ENCODE measurements around the gene LACRT.

The LACRT gene

GRCh38 chr12:54603173-54603814, 31.4 kb downstream of the LACRT start:
- no peak for FAIRE-seq

GRCh38 chr12:54602661-54603060, 32.0 kb downstream of the LACRT start:
- FAIRE-seq (no peak), DNase-seq (ENCODE audit: insufficient read length, low spot score) (no peak)

More at GRCh38 chr12:54603173-54603814, 31.4 kb downstream of the LACRT start:
- DNase-seq (ENCODE audit: insufficient read length, low spot score), result peak; percentile 78

- DNase-seq (ENCODE audit: insufficient read length, low spot score) (no peak), FAIRE-seq (no peak)
These were observed 32.9 kb downstream of the LACRT start for GRCh38 chr12:54601841-54602240.

- FAIRE-seq, result no peak
- no peak for DNase-seq (ENCODE audit: insufficient read length, low spot score)
These were observed 35.7 kb downstream of the LACRT start for GRCh38 chr12:54598970-54599369.

GRCh38 chr12:54596526-54596946, 38.2 kb downstream of the LACRT start:
- FAIRE-seq, result no peak
- DNase-seq (ENCODE audit: insufficient read length, low spot score), result peak; percentile 60

GRCh38 chr12:54595471-54595870, 39.2 kb downstream of the LACRT start:
- no peak for FAIRE-seq
- DNase-seq (ENCODE audit: insufficient read length, low spot score), result no peak

GRCh38 chr12:54593725-54594124, 41.0 kb downstream of the LACRT start:
- FAIRE-seq, result no peak
- no peak for DNase-seq (ENCODE audit: insufficient read length, low spot score)

- DNase-seq (ENCODE audit: insufficient read length, low spot score) (no peak), FAIRE-seq (no peak)
These were observed 41.6 kb downstream of the LACRT start for GRCh38 chr12:54593135-54593534.

- DNase-seq (ENCODE audit: insufficient read length, low spot score), result no peak
- no peak for FAIRE-seq
These were observed 42.4 kb downstream of the LACRT start for GRCh38 chr12:54592316-54592715.

GRCh38 chr12:54590978-54591591, 43.6 kb downstream of the LACRT start:
- FAIRE-seq (no peak), DNase-seq (ENCODE audit: insufficient read length, low spot score) (no peak)

GRCh38 chr12:54589964-54590363, 44.7 kb downstream of the LACRT start:
- no peak for FAIRE-seq

GRCh38 chr12:54588890-54589267, 45.8 kb downstream of the LACRT start:
- no peak for DNase-seq (ENCODE audit: insufficient read length, low spot score)
- no peak for FAIRE-seq

More at GRCh38 chr12:54589964-54590363, 44.7 kb downstream of the LACRT start:
- no peak for DNase-seq (ENCODE audit: insufficient read length, low spot score)

GRCh38 chr12:54588110-54588889, 46.4 kb downstream of the LACRT start, which contains the start of gene PPP1R1A:
Gene PPP1R1A (minus strand): TSS chr12:54588659. CDS start chr12:54588488, 171 bp downstream.
- DNase-seq (ENCODE audit: insufficient read length, low spot score) (no peak), FAIRE-seq (no peak)

- FAIRE-seq (no peak), DNase-seq (ENCODE audit: insufficient read length, low spot score) (no peak)
These were observed 47.3 kb downstream of the LACRT start for GRCh38 chr12:54587315-54587873.

GRCh38 chr12:54586620-54587019, 48.1 kb downstream of the LACRT start:
- FAIRE-seq (no peak), DNase-seq (ENCODE audit: insufficient read length, low spot score) (no peak)

GRCh38 chr12:54585243-54585642, 49.5 kb downstream of the LACRT start:
- DNase-seq (ENCODE audit: insufficient read length, low spot score) (no peak), FAIRE-seq (no peak)

GRCh38 chr12:54584128-54584527, 50.6 kb downstream of the LACRT start:
- no peak for FAIRE-seq

GRCh38 chr12:54583726-54584125, 51.0 kb downstream of the LACRT start:
- DNase-seq (ENCODE audit: insufficient read length, low spot score) (no peak), FAIRE-seq (no peak)

More at GRCh38 chr12:54584128-54584527, 50.6 kb downstream of the LACRT start:
- DNase-seq (ENCODE audit: insufficient read length, low spot score), result no peak

GRCh38 chr12:54581412-54581811, 53.3 kb downstream of the LACRT start:
- FAIRE-seq, result no peak

More at GRCh38 chr12:54581412-54581811, 53.3 kb downstream of the LACRT start:
- no peak for DNase-seq (ENCODE audit: insufficient read length, low spot score)

Data from HTR-8/SVneo (cell line).